Mesodermal cell (in vitro differentiated cells): ENCODE measurements around the gene TMEM86A. TPM values are rescaled to one million over a fixed set of nuclear protein-coding genes. Genes with fewer than 3 reads are reported as not detected.
"Not testable (repeated sequence)": the region's sequence is repeated elsewhere in the genome, so short reads cannot be mapped to it uniquely, and the experiment has no call there.

Experiments
- H3K27ac ChIP-seq: 2 replicates; pipeline ENCODE4 v1.7.0; 2013; ENCODE audit warnings: mild to moderate bottlenecking, low read depth, low read length, moderate library complexity; ENCODE audit not compliant: severe bottlenecking
- H3K36me3 ChIP-seq: 2 replicates; pipeline ENCODE4 v1.7.1; 2013; ENCODE audit warnings: mild to moderate bottlenecking, low read length, moderate library complexity; ENCODE audit not compliant: control insufficient read depth, insufficient read depth
- H3K4me1 ChIP-seq: one replicate; pipeline ENCODE4 v1.7.1; 2013; ENCODE audit warnings: mild to moderate bottlenecking, low read length; ENCODE audit not compliant: insufficient read depth, control insufficient read depth, poor library complexity, severe bottlenecking
- H3K4me3 ChIP-seq: 2 replicates; pipeline ENCODE4 v1.7.0; 2013; ENCODE audit warnings: low read length, control low read depth, mild to moderate bottlenecking; ENCODE audit not compliant: insufficient read depth, poor library complexity, severe bottlenecking; ENCODE audit errors: extremely low read depth
- H3K9me3 ChIP-seq: 2 replicates; pipeline ENCODE4 v1.7.1; 2013; ENCODE audit warnings: mild to moderate bottlenecking, low read length, moderate library complexity; ENCODE audit not compliant: control insufficient read depth
- WGBS, 2 experiments: methylation state at CpG; one replicate each; pipeline ENCODE4 v1.1.5; 2013; ENCODE audit warnings: missing lambda C conversion rate in 2 of 2; ENCODE audit not compliant: insufficient coverage in 2 of 2; 5-methylcytosine and 5-hydroxymethylcytosine counted together
- polyA plus RNA-seq, 2 experiments: library from polyadenylated mRNA; stranded (reverse); fragments of 50-300 nt; gene quantifications; one replicate each; pipeline ENCODE4 v1.2.3, GENCODE V29; 2013

The TMEM86A gene
- polyA plus RNA-seq (2013, experiment 1 of 2): 2.7 TPM
- 2.1 TPM for polyA plus RNA-seq (2013, experiment 2 of 2)

DNA sequence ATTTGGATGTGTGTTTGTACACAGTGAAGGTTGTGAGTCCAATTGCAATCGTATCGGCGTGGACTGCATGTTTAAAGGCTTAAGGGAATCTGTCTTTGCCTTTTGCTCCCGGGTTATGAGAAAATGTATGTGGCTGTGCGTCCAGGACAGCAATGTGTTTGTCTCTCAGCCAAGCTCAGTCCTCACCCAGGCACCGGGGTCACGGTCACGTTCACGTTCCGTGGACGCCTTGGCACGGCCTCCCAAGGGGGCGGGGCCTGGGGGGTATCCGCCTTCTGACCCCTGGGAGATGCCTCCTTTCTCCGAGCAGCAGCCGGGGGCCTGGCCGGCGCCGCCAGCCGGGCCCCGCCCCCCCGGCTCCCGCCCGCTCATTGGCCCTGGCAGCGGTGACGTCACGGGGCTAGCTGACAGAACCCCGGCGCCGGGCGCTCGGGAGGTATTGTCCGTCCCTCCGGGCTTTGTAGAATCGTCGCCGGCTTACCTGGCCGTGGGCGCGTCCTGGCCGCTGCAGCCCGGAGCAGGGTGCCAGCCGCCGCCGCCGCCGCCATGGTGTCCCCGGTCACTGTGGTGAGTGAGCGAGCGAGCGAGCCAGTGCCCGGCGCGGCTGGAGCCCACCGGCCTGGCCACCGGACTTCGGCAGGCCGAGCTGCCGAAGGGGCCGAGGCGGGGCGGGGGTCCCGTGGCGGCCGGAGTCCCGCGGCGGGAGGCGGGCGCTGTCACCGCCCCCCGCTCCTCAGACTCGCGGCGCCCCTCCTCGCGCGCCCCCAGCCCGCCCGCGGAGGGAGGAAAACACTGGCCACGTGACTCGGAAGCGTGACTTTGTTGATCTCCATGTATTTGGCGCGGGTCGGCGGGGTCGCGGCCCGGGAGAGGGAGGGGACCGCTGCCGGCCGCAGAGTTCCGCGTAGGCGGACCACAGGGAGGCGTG is at the start of gene TMEM86A:
Gene TMEM86A, plus strand, starts transcription at position 439 of the 928 bp plus-strand sequence. Its CDS starts 108 bp downstream, at position 547.
- H3K4me3 ChIP-seq: peak within 1 kb of the TSS; percentile 65
- H3K9me3 ChIP-seq: no peaks in the 10 kb centered on the region
- 3% methylated on average over 77 to 85 of the region's 98 CpGs for WGBS, 2 experiments
- peak within 1 kb of the TSS; percentile 79 for H3K27ac ChIP-seq
- H3K36me3 ChIP-seq: no peaks in the 10 kb centered on the region
- H3K4me1 ChIP-seq: peaks cover 4% of the 10 kb centered on the region

DNA sequence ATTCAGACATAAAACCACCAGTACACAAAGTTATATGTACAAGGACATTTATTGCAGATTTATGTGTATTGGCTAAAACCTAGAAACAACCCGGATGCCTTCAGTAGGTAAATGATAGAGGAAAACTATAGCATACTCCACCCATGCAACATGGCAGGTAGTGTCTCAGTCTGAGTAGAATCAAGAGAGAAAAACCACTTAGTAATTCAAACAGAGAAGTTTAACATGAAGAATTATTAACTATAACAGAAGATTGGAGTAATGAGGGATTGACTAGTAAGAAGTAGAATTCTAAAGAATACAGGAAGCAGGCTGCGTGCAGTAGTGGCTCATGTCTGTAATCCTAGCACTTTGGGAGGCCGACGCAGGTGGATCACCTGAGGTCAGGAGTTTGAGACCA is 48.2 kb upstream of the TMEM86A start:
- no peaks in the 10 kb centered on the region for H3K4me1 ChIP-seq
- H3K27ac ChIP-seq: no peak overlapping the region
- WGBS, 2 experiments: 78 to 100% methylated on average over 3 of the region's 4 CpGs
- no peaks in the 10 kb centered on the region for H3K36me3 ChIP-seq
- H3K4me3 ChIP-seq: no peak overlapping the region
- no peaks in the 10 kb centered on the region for H3K9me3 ChIP-seq

DNA sequence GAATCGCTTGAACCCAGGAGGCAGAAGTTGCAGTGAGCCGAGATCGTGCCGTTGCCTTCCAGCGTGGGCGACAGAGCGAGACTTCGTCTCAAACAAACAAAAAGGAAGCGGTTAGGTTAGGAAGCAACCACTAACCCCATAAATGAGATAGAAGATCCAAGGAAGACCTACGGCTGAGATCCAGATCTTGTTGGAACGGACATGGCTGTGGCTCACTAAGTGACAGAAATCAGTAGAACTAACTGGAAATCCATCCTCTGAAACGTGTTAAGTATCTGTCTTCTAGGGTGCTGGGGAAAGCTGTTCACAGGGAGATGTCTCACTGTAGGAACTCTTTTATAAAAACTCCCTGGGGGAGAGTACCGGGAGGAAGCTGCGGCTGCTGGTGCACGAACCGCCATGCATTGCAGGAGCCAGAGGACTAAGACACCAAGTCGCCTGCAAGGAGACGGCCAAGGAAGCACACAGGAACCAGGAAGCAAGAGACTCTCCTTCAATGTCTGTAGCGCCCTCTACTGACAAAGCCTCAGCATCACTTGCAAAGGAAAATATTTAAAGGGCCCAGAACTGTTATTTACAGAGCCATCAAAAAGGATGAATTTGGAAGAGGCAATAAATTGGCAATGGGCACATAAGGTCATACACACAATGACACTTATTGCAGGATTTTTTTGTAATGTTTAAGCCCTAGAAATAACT is 47.6 kb upstream of the TMEM86A start:
- Histone ChIP-seq H3K27ac (no peak overlapping the region), H3K4me3 (no peak overlapping the region), H3K4me1 (no peaks in the 10 kb centered on the region), H3K9me3 (no peaks in the 10 kb centered on the region), H3K36me3 (no peaks in the 10 kb centered on the region)
- WGBS, 2 experiments: 70 to 86% methylated on average over 11 to 16 of the region's 19 CpGs

GRCh38 chr11:18657673-18658072 is 40.9 kb upstream of the TMEM86A start:
- H3K36me3 ChIP-seq: no peaks in the 10 kb centered on the region
- WGBS, 2 experiments: 65 to 81% methylated on average over 3 to 4 of the region's 5 CpGs
- no peak overlapping the region for H3K4me3 ChIP-seq
- H3K4me1 ChIP-seq: no peaks in the 10 kb centered on the region
- H3K27ac ChIP-seq: no peak overlapping the region
- no peaks in the 10 kb centered on the region for H3K9me3 ChIP-seq

- H3K9me3 ChIP-seq, H3K36me3 ChIP-seq, H3K4me1 ChIP-seq, H3K4me3 ChIP-seq, H3K27ac ChIP-seq: not testable (repeated sequence)
- WGBS, 2 experiments: 69 to 76% methylated on average over 5 to 7 of the region's 10 CpGs
Measured at GRCh38 chr11:18665353-18665872, 33.2 kb upstream of the TMEM86A start.

- no peak overlapping the region for H3K27ac ChIP-seq
- H3K4me3 ChIP-seq: no peak overlapping the region
- H3K9me3 ChIP-seq: no peaks in the 10 kb centered on the region
- WGBS, 2 experiments: 92 to 100% methylated on average over 1 to 4 of the region's 4 CpGs
- no peaks in the 10 kb centered on the region for H3K4me1 ChIP-seq
- no peaks in the 10 kb centered on the region for H3K36me3 ChIP-seq
Measured at GRCh38 chr11:18668131-18668530, 30.4 kb upstream of the TMEM86A start.

GRCh38 chr11:18669219-18669596 is 29.4 kb upstream of the TMEM86A start:
- no peaks in the 10 kb centered on the region for H3K36me3 ChIP-seq
- H3K27ac ChIP-seq: no peak overlapping the region
- H3K4me3 ChIP-seq: no peak overlapping the region
- H3K9me3 ChIP-seq: no peaks in the 10 kb centered on the region
- WGBS, 2 experiments: 43 to 100% methylated on average over 1 of the region's 2 CpGs
- no peaks in the 10 kb centered on the region for H3K4me1 ChIP-seq

- Histone ChIP-seq H3K36me3 (no peaks in the 10 kb centered on the region), H3K9me3 (no peaks in the 10 kb centered on the region), H3K4me3 (no peak overlapping the region), H3K4me1 (no peaks in the 10 kb centered on the region), H3K27ac (no peak overlapping the region)
- 58 to 100% methylated on average over 1 to 2 of the region's 4 CpGs for WGBS, 2 experiments
Measured at GRCh38 chr11:18669711-18670110, 28.9 kb upstream of the TMEM86A start.

- Histone ChIP-seq H3K4me3 (no peak overlapping the region), H3K4me1 (no peaks in the 10 kb centered on the region), H3K36me3 (no peaks in the 10 kb centered on the region), H3K9me3 (no peaks in the 10 kb centered on the region), H3K27ac (no peak overlapping the region)
- WGBS, 2 experiments: 71% methylated on average over 1 of the region's 2 CpGs; no CpG with 5 or more reads in 1 of the 2 experiments
Measured at GRCh38 chr11:18671246-18671645, 27.3 kb upstream of the TMEM86A start.

- 80% methylated on average over 1 of the region's 7 CpGs; no CpG with 5 or more reads in 1 of the 2 experiments for WGBS, 2 experiments
- H3K36me3 ChIP-seq, H3K4me1 ChIP-seq, H3K9me3 ChIP-seq, H3K4me3 ChIP-seq, H3K27ac ChIP-seq: not testable (repeated sequence)
Measured at GRCh38 chr11:18672209-18672608, 26.4 kb upstream of the TMEM86A start.
